GM12874 (cell line): Measurements from ENCODE around the gene ALDH3B2.
A peak's percentile ranks its signal among the peaks of the same experiment; 100 is the strongest.

Experiments used
- TF ChIP-seq, protein P1 (sequence below): IDR thresholded peaks from 2 replicates; pipeline ENCODE4 v1.5.1; 2011; ENCODE audit warnings: low read depth, mild to moderate bottlenecking, control low read depth, low read length, moderate library complexity; ENCODE audit not compliant: insufficient read depth

ALDH3B2 gene

DNA sequence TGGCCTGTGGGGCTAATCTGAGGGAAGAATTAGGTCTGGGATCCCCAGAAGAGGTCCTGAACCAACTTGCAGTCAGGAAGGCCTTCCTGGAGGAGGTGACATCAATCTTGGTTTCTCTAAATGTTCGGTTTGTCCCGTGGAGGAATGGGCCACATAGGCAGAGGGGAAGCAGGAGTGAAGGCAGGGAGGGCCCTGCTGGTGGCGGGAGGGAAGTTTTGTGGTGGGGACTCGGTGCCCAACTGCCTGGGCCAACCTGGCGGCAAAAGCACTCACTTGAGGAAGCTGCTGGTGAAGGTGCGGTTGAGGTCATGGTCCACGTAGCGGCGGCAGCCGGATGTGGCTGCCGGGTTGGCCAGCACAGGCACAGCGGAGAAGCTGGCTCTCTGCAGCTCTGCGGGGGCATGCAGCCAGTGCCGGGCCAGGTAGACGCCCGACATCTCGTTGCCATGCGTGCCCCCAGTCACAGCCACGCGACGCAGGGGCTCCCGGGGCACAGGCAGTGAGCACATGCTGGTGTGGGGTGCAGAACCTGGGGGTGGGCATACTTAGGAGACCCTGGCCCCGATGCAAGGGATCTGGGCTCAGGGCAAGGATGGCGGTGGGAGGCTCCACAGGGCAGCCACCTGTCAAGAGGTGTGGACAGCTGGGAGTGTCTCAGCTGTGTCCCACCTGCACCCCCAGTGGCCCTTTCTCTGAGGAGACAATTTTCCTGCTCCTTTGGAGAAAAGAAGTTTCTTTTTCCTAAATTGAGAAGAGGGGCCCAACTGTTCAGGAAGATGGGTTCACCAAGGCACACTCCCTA, 27.7 kb downstream of the ALDH3B2 start:
- TF ChIP-seq, protein P1, sequence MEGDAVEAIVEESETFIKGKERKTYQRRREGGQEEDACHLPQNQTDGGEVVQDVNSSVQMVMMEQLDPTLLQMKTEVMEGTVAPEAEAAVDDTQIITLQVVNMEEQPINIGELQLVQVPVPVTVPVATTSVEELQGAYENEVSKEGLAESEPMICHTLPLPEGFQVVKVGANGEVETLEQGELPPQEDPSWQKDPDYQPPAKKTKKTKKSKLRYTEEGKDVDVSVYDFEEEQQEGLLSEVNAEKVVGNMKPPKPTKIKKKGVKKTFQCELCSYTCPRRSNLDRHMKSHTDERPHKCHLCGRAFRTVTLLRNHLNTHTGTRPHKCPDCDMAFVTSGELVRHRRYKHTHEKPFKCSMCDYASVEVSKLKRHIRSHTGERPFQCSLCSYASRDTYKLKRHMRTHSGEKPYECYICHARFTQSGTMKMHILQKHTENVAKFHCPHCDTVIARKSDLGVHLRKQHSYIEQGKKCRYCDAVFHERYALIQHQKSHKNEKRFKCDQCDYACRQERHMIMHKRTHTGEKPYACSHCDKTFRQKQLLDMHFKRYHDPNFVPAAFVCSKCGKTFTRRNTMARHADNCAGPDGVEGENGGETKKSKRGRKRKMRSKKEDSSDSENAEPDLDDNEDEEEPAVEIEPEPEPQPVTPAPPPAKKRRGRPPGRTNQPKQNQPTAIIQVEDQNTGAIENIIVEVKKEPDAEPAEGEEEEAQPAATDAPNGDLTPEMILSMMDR = peak; percentile 16; the same call in 1 of the 2 replicates

DNA sequence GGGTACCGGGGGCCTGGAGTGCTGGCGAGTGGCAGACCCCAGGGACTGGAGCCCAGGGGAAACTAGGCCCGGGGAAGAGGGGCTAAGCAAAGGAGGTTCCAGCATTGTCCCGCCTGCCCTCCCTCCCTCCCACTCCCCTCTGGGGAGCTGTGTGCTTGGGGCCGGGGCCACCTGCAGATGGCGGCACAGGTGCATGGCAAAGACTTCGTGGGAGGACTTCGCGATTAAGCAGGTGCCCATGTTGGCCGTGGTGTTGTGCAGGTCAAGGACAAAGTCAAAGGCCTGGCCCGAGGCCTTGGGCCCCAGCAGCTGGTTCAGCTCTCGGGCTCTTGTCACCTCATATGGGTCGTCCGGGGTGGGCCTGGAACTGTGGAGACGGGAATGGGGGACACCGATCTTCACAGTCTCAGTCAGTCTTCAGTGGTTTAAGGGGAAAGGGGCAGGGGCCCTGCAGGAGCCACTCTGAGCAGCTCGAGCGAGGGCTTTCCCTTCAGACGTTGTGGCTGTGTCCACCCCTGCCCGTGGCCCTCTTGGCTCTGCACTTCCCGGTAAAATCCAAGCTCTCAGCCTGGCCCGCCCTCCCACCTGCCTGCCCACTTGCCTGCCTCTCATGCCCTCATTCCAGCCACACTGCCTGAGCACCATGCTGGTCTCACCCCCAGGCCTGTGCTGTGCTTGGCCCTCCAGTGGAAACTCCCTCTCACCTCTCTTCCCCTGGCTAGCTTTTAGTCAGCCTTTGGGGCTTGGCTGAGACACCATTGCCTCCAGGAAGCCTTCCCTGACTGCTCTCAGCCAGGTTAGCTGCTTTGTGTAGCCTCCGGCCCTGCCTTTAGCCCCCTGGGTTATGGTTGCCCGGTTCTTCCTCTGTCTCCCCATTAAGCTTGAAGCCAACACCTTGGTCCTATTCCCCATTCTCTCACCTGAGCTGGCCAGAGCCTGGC, 28.6 kb downstream of the ALDH3B2 start:
- TF ChIP-seq, protein P1 = peak; percentile 37

DNA sequence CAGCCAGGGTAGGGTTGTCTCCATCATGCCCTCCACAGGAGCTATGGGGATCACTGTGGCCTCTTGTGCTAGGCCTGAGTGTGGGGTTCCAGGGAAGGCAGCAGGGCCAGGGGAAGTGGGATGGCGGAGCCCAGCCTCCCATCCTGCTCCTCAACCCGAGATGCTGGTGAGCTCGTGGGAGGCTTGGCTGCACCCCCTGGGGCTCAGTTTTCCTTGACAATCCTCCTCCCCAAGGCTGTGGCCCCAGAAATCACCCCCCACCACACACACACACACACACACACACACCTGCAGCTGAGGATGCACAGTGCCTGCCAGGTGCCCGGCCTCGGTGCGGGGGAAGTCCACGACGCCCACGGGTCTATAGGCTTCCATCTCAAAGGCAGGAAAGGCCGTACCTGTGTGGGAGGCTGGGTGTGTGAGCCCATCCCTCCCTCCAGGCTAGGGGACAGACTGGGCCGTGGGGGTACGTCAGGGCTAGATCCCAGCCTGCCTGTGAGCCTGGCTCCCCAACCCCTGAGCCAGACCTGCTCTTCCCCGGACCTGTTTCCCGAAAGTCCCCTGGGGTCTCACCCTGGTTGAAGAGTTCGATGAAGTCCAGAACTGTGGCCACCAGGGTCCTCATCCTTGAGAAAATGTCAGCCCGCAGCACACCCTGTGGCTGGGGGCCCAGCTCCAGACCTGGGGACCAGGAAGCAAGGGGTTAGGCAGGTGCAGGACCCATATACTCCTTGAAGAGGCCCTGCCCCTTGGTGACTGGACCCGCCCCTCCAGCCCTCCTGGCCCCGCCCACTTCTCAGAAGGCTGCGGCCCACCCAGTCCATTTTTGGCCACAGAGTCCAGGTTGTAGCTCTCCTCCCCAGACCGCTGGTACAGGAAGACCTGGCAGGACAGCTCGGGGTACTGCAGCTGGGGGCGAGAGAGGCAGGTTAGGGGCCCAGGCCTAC, 29.7 kb downstream of the ALDH3B2 start:
- TF ChIP-seq, protein P1 = no peak

DNA sequence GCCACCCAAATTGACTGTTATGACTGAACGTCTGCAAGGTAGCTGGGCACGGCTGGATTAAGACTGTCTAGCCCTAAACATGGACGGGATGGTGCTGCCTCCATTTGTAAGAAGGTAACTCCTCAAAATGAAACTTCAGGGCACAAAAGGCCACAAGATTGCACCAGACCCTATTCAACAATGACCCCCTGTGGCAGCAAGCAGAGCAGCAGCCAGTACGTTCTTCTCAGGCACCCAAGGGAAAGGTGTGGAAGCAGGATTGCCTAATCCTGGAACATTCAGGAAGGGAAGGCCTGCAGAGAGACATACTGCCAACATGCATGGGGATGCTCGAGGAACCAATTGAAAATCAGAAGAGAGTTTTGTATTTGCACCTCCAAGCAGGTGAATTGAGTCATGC, 30.4 kb downstream of the ALDH3B2 start:
- TF ChIP-seq, protein P1 = peak; percentile 47

DNA sequence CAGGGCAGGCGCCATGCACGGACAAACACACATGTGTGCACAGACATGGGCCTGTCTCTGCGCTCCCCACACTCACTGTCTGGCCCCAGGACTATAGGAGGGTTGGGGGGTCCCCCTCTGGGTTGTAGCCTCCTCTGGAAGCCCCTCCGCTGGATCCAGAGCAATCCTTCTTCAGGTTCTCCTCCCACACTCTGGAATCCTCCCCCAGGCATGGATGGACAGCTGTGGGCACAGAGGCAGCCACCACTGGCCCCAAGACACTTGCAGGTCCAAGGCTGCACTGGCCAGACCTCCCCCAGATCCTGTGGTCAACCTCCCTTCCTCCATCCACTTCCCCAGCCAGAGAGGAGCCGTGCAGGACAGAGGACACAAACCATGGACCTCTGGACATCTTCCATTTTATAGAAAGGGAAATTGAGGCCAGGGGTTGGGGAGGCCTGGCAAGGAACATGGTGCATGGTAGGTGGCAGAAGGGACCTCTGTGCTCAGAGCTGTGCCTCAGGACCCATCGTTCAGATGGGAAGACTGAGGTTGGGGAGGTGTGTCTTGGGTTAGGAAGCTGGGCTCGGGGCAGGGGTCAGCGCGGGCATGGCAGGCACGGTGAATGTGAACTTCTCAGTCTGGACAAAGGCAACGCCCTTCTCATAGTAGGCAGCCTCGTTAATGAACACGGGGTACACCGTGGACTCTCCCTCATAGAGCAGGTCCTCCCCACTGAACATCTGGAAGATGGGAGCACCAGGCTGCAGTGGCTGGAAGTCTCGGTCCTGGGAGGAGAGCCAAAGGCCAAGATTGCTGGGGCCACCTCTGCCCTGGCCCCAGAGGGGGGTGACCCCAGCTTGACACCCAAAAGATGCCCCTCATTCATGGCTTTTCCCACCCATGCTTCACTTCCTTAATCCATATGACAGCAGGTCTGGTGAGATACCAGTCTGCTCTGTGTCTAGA, 32.0 kb downstream of the ALDH3B2 start:
- TF ChIP-seq, protein P1 = no peak

DNA sequence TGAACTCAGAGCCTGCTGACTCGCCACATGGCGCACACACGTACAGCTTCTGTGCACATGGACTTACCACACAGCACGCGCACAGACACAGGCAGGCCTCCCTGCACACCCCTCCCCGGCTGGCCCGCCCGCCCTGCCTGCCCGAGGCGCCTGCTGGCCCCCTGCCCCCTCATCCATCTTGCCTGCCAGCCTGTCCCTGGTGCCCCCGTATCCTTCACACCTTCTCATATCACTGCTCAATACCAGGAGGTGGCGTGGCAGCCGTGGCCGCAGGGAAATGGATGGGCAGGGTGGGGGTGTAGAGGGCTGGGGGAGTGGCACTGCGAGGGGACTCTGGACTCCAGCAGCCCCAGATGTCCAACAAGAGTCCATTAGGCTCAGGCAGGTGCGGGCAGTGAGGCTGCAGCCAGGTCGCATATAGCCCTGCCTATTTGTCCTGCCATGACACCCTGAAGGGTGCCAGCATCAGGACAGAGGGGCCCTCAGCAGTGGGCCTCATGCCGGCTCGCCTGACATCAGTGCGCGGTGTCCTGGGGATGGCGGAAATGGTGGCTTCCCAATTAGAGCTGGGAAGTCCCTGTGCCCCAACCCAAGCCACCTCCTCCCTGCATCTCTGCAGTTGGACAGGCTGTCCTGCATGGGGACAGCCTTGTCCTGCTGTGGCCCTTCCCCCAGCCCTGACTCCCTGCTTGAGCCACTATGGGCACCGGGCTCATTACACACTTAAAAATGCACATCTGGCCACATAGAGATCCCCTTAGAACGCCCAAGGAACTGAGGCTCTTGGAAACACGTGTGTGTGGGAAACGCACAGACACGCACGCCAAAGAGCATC, 32.9 kb downstream of the ALDH3B2 start:
- TF ChIP-seq, protein P1 = no peak
